NCI-H2227 (cell line): ENCODE results near the gene ANK3.
"Not testable (repeated sequence)": the region's sequence is repeated elsewhere in the genome, so short reads cannot be mapped to it uniquely, and the experiment has no call there.

Experiments
- DNase-seq: peaks from one replicate; lab custom pipeline; 2025; ENCODE audit not compliant: unreplicated experiment; lab: John Stamatoyannopoulos, UW

The ANK3 gene

DNA sequence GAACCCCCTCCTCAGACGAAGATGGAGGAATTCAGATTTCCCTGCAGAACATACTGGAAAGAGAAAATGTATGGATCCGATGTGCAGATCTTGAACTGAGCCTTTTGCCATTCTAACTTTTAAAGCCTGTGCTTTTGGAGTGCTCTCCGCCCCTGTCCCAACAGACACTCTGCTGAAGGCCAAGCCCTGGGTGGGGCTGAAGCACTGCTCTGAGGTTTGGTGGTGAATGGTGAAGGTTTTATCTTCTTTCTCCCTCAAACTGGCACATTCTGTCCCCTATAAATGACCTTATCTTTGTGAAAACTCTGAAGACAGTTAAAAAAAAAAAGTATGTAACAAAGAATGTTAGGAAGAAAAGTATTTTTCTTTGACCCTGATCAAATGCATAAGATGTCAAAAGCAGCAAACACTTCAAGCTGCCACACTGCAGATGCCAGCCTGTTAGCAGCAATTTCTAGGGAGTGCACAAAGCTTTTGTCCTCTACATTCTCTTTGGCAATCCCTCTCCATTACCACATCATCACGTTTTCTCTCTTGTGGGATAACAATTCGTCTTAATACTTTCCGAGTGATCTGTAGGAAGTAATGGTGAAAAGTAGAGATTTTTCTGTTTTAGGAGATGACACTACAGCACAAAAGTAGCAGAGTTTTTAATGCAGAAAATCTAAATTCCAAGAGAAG, 346.0 kb downstream of the ANK3 start:
- DNase-seq, result no peak

DNA sequence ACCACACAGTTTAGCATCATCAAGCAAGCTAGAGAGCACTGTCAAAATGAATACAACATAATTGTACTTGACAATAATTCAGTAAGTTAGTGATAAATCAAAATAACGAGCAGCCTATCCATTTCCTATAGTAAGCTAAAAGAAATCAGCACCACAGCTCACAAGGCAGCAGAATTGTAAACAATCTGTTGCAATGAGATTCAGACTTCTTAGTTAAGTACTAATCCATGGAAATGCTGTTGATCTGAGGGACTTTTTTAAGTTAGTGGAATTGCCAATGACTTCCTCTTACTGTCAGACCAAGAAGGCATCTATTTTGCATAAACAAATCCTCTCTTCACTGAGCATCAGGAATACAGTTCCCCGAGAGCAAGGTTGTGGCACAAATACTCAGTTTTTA, 346.8 kb downstream of the ANK3 start:
- DNase-seq, result no peak

DNA sequence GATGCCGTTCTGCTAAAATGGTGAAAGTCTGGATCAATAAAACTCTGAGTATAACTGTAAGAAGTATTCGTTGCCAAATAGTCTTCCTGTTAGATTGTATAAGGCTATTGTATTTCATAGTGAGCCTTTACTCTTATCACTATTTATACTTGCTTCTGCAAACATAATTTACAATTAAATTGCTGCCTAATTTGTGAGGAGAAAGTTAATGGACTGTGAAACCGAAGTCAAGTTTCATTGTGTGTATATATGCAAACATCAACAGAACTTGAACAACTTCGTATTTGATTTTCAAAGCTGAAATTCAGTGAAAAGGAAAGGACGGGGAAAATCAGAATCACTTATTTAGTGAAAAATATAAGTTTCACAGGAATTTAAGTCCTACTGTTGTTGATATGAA, 347.4 kb downstream of the ANK3 start:
- no peak for DNase-seq

DNA sequence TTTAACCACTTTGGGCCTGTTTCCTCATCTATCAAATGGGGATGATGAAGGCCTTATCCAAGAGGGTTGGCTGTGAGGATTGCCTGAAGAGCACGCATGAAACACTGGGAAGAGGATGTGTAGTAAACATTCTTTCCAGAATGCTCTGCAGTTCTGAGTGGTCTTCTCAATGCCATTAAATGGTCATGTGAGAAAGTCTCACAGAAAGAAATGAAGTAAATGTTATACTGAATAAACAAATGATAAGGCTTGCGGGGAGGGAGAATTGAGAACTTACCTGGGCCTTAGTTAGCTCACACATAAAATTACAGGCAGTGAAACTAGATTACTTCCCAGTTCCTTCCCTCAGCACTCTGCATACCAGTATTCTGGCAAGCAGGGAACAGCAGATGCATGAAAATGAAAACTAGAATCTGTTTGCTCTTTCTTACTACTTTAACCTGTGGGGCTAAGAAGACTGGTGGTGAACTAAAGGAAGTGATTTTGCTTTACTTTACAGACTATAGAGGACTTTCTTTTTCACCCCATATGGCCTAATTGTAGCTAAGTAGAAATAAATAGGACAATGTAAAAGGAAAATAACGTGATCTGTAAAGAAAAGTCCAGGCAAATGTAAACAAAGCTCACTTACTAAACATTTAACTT, 348.1 kb downstream of the ANK3 start:
- no peak for DNase-seq

DNA sequence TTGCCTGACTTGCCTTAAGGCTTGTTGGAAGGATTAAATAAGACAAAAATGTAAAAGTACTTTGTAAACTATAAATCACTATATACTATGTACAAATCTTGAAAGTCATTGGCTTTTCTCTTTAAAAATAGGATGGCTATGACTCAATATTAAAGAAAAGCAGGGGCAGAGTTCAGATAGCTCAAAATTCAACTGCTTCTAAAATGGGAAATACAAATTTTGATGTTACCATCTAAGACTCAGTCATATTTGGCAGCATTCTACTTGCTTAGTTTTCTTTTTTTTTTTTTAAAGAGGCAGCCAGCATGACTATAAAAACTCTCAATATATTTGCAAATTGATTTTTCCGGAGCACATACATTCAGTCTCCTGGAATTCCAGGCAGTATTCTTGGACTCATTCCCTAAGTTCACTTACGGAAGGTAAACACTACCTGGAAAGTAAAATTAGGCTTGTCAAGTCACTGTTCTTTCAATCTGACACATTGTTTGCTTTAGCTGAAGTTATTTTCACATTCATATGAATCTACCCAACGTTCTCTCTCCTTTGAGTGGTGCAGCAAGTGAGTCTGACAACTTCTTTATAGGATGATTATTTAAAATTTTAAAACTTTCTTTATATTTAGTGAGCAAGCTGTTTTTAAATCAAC, 349.5 kb downstream of the ANK3 start:
- DNase-seq, result no peak

DNA sequence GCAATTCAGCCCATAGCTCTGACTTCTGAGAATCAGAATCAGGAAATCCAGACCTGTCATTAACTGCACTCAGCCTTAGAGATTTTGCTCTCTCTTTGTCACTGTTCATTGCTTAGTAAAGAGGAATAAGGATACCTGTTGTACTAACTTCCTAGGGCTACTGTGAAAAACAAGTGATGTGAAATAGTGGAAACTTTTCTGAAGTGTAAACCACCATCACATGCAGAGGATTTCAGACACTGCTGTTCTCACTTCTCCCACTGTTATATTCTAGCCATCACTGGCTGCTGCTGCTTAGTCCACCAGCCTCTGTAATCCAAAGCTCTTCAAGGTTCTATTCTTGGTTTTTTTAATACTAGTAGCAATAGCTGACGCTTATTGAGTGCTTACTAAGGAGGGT, 353.7 kb downstream of the ANK3 start:
- no peak for DNase-seq

DNA sequence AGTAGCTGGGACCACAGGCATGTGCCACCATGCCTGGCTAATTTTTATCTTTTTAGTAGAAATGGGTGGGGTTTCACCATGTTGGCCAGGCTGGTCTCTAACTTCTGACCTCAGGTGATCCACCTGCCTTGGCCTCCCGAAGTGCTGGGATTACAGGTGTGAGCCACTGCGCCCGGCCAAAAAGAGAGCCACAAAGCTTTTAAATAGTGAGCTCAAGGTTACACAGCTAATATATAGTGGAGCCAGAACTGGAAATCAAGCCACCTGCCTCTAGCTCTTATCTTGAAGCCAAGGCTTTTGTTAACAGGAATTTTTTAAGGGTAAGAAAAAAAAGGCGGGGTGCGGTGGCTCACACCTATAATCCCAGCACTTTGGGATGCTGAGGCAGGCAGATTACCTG, 354.3 kb downstream of the ANK3 start:
- DNase-seq, result not testable (repeated sequence)

DNA sequence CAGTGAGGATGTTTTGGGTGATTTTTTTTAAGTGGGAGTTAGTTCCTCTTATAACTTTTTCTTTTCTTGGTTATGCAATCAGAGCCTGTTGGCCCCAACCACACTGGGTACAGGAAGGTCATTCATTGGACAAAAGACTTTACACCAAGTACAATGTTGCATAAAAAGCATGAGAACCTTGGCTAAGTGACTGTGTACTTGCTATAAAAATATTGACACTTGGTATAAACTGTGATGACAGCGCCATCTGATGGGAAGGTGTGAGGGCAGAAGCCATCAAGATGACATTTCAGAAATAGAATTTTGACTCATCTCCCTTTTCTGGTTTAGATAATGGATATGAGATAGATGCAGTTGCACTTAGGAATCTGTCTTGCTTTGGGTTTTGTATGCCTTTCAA, 357.0 kb downstream of the ANK3 start:
- peak; percentile 47 for DNase-seq

DNA sequence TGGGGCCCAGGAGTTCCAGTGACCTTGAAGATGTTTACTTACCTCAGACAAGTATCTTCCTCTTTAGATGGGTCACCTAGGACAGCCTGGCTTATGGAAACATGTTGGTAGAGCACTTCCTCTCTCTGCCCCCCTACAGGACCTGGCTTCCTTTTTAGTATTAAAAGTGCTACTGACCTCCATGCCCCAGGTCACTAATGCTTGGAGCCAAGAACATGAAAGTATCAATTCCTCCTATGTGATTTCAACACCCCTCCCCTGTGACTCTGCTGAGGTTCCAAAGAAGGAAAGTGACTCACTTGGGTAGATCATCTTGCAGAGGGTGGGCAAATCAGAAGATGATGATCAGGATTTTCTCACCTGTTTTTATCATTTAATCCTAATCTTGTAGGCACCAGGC, 358.0 kb downstream of the ANK3 start:
- no peak for DNase-seq

DNA sequence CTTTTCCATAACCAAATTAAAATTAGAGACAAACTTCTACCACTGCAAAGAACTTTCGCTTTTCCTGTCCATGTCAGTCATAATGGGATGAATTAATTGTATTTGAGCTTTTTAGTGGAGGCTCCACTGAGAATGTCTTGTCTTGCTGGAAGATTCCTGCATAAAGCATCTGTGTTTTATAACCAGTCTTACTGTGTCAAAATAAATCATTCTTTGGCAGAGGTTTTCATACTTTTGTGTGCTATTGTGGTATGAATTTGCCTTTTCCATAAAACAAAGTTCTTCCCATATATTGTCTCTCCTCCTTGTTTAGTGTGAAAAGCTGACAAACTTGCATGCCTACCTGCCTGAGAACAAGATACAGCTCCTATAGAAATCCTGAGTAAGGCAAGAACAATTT, 358.5 kb downstream of the ANK3 start:
- DNase-seq, result no peak

DNA sequence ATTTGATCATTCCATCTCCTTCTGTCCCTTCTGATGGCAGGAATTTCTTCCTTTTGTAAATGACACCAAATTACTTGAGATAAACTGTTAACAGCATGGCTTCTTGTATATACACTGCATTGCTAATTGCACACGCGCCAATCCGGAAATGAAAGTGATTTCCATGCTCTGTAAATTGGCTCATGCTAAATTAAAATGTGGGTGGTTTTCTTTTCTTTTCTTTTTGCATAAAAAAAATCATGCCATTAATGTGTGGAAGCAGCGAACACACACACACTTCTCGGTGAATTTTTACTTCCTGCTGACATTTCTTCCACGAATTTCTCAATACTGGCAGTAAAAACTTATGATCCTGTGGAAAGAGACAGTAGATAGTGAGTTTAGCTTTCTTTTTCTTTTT, 360.2 kb downstream of the ANK3 start:
- no peak for DNase-seq

DNA sequence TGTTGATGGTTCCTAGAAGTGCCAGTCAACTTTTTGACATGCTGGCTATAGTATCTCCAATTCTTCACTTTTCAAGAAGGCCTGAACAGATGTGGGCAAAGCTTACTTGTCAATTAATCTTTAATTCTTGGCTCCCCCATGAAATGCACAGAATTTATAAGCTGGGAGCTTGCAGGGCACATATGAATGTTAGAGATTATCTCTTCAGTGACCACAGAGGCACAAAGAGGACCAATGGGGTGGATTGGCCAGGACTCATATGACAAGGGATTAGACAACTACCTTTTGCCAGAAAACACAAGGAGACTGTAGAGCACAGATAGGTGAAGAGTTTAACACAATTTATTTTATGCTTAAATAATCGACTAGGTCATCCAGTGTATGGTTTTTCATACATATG, 361.6 kb downstream of the ANK3 start:
- no peak for DNase-seq

DNA sequence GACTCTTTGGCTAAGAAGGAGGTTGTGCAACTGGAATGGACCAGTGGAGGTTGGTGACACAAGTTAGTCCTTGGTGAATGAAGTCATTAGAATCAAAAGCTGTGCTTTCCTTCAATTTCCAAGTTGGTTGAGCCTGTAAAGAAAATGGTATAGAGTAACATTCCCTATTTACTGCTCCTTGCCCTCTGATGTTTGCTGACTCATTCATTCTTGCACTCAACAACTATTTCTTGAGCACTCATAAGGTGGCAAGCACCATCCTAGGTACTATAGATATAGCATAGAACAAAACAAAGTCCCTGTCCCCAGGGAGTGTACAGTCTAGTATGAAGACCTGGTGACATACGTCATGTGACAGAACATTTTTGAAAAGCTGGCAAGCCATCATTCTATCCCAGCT, 364.4 kb downstream of the ANK3 start:
- DNase-seq, result no peak

DNA sequence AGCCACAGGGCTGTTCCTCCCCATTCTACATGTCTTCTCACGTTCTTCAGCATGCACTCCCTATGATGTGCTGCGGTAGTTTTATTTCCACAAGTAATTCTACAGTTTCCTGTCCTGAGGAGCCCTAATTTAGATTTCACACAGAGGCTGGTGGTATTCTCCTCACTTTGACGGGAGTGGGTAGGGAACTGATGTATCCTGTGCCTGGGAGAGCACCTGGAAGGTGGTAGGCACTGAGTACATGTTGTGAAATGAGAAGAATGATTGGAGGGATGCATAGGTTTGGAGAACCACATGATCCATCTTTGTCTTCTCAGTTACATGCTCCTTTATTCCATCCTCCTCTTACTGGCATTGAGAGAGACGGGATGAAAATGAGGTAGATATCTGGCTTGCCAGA, 365.2 kb downstream of the ANK3 start:
- no peak for DNase-seq

DNA sequence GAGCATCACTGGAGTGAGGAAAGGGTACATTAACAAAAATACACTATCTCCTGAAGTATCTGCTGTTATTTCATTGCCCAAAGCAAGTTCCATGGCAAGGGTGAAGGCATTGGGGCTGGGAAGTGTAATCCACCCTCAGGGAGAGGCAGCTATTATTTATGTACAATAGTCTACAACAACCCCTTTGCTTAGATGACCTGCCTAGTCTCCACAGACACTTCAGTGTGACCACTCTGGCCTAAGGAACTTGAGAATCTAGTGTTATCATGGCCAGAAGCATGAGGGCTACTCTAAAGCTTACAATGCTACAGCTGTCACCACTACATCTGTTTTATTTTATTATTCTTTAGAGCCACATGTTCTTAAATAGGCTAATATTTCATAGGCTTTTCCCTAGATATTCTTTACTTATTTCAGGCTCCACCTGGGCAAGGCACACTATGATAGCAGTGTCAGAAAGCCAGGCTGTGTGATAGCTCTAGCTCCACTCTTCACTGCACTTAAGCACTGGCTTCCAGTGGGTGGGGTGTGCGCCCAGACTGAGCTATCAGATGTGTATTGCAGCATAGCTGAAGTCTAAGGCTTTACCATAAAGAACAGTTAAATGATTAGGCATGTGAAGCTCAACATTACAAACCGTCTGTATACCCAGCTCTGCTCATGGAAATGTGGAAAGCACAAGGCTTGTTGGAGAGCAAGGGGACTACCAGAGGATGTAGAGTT, 366.4 kb downstream of the ANK3 start:
- no peak for DNase-seq

DNA sequence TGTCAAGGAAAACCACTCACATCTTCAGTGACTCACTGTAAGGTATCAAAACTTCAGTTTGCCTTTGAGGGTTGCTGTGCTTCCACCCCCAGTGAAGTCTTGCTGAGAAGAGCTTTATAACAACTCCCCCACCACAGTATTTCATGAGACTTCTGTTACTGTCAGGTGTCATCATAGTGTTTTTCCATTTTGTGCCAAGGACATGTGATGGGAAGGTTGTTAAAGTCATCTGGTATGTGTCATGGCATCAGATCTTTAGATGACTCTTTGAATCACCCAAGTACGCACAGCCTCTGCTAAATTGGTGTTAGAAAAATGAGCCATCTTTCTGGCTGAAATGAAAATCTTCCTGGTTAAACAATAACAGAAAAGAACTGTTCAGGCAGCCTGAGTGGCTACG, 368.3 kb downstream of the ANK3 start:
- no peak for DNase-seq

DNA sequence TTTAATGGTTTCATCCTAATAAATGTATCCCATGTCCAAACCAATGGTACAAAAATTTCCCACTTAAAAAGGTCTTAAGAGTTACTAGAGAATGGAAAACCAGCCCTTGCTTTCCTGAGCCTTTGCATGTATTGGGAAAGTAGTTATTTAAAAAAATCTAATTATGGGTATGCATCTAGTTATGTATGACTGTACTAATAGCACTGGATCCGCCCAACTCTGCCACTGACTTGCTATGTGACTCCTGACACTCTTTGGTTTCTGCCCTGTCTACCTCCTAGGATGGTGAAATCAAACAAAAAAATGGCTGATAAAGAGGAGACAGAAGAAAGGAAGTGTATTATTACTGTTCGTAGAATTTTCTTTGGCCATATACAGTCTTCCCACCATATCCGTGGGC, 372.9 kb downstream of the ANK3 start:
- no peak for DNase-seq

DNA sequence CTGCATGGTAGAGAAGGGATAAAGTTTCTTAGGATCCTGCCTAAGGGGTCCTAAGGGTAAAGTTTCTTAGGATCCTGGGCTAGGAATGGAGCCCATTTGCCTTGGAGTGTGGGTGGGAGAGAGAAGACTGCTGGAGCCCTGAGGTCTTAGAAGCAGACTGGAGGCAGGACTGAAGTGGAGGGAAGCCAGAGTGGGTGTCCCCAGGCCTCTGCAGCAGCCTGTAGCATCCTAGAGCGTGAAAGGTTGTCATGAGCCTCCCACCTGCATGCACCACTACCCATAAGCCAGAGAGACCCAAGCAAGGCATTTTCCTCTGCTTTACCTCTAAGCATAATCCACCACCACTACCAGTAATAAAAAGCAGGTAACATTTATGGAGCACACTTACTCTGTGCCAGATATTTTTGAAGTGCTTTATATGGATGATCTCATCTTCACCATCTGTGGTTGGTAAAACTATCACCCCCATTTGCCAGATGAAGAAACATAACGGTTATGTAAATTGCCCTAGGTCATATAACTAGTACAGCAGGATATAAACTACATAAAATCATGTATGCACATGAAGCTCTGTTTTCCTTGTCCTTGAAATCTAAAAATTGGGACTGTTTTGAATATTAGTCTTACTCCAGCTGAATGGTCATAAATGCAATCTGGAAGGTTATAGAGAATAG, 379.8 kb downstream of the ANK3 start:
- DNase-seq, result no peak

DNA sequence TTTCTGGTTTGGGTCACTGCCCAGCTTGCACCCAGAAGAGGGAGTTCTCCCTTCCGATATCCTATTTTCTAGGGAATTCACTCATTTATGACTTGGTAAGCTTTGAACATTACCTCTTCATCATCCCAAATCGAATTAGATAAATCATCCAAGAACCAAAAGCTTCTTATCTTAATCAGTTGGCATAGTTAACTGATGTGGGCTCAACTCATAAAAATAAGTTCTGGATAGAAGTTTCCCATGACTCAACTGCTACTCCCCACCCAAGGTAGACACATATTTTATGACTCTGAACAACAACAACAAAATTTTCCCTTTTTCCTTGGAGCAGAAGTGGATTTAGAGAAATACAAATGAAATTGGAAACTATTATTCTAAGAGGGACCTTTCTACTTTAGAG, 380.4 kb downstream of the ANK3 start:
- no peak for DNase-seq

DNA sequence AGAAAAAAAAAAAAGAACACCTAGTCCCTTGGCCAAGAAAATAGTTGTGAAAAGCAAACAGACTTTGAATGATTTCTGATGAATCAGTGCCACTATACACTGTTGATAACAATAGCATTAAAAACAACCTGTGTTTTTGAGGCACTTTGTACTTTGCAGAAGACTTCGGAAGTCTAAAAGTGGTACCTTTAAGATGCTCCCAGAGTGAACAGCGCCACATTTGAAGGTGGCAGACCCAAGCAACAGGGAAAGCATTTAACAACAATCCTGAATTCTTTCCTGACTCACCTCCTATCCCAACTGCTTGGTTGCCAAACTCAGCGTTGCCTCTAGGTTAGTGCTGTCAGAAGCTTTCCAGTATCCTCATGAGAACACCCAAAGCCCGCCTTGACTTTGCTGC, 380.9 kb downstream of the ANK3 start:
- no peak for DNase-seq

DNA sequence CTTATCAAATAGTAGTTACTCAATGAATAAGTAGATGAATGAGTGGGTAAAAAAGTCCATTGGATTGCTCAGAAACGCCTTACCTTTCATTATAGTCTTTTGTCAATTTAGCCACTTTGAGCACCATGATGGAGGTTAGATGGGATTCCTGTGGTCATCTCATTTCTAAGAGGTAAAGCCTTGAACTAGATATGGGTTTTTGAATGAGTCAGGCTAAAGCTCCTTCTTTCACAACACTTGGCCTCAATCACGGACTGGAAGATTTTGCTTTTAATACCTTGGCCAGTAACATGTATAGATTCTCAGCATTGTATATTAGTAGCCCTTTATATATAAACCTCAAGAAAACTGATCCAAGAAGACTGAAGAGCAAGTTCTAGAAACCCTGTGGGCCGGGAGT, 383.6 kb downstream of the ANK3 start:
- no peak for DNase-seq
